ENCODE measurements around the gene KMT2D.

DNA sequence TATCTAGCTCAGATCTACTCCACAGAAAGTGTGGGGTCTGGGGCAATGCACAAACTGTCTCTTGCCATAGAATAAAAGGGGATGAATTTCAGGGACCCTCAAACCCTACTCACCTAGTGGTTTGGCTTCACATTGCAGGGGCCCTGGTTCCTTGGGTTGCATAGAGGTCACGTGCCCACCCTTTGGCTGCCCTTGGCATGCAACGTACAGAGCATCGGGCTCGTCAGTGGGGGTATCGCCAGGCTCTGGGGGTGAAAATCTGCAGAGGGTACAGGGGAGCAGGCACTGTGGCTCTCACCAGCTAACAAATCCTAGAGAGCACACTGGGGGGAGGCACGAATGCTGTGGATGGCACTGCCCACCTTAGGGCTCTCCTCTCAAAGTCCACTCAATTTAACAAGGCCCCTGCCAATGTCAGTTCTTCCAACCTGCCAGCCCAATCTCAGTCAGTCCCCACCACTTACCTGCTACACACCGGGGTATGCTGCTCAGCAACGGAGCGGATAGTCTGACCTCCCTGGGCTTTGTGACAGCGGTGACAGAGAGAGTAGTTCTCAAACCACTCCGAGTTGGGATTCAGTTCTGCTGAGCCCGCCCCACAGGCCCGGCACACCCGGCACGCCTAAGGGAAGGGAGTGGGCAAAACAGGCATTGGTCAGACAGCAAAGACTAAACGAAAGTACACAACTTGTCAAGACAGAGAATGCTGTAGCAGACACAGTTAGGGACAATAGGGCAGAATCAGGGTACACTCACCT lies 8.0 kb downstream of the KMT2D start:
- TF ChIP-seq, protein P1, sequence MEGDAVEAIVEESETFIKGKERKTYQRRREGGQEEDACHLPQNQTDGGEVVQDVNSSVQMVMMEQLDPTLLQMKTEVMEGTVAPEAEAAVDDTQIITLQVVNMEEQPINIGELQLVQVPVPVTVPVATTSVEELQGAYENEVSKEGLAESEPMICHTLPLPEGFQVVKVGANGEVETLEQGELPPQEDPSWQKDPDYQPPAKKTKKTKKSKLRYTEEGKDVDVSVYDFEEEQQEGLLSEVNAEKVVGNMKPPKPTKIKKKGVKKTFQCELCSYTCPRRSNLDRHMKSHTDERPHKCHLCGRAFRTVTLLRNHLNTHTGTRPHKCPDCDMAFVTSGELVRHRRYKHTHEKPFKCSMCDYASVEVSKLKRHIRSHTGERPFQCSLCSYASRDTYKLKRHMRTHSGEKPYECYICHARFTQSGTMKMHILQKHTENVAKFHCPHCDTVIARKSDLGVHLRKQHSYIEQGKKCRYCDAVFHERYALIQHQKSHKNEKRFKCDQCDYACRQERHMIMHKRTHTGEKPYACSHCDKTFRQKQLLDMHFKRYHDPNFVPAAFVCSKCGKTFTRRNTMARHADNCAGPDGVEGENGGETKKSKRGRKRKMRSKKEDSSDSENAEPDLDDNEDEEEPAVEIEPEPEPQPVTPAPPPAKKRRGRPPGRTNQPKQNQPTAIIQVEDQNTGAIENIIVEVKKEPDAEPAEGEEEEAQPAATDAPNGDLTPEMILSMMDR (IDR thresholded peaks at IDR 0.05; ENCODE audit: low read depth, low read length): no peak
- no peak for TF ChIP-seq EZH2phosphoT487 (IDR thresholded peaks at IDR 0.05; ENCODE audit: low read depth)

Data from OCI-LY3 (cell line).